Endothelial cell of umbilical vein (primary cell): Measurements from ENCODE around the gene ZSWIM5. TPM values are rescaled to one million over a fixed set of nuclear protein-coding genes. Genes with fewer than 3 reads are reported as not detected.

Experiments
- BruUV-seq: library from RNA; stranded (reverse); fragments of 400-500 nt; replicated peaks from 2 replicates; lab custom pipeline; 2021; lab: Mats Ljungman, UMichigan
- CTCF ChIA-PET: fragments of 300-600, 350-600 bp; sonication (Branson Sonifier 250); formaldehyde crosslinking; loops from one replicate; lab custom pipeline; 2021; ENCODE audit warnings: antibody characterized with exemption, inconsistent platforms; lab: Charles Lee
- POLR2A ChIA-PET: fragments of 300-600, 350-600 bp; sonication (Branson Sonifier 250); formaldehyde crosslinking; loops from one replicate; lab custom pipeline; 2021; ENCODE audit warnings: antibody characterized with exemption, inconsistent platforms; lab: Charles Lee
- DNase-seq: peaks from one replicate; pipeline ENCODE4 v3.0.0-alpha.2; 2011; ENCODE audit warnings: low read depth, low spot score
- FAIRE-seq: peaks from 2 replicates; lab custom pipeline; 2011; peaks lifted over from hg19 to GRCh38; lab: Jason Lieb, UNC
- H2AFZ ChIP-seq: 2 replicates; pipeline ENCODE4 v1.6.0; 2012; ENCODE audit warnings: low read depth, low read length, control low read depth, inconsistent platforms
- H3K27ac ChIP-seq: 2 replicates; pipeline ENCODE4 v1.5.1; 2011; ENCODE audit warnings: low read depth, mild to moderate bottlenecking, control low read depth, low read length, moderate library complexity; ENCODE audit not compliant: insufficient read depth
- H3K27me3 ChIP-seq, 2 experiments: 2 replicates each; pipeline versions ENCODE4 v1.6.0 to v1.6.1; 2011; ENCODE audit warnings: low read length in 2 of 2, mixed read lengths in 1 of 2; ENCODE audit not compliant: control insufficient read depth in 2 of 2, insufficient read depth in 2 of 2
- H3K36me3 ChIP-seq, 2 experiments: 2 replicates in 1 of 2; 3 replicates in 1 of 2; pipeline ENCODE4 v1.5.1; 2011; ENCODE audit warnings: low read length in 2 of 2, mild to moderate bottlenecking in 1 of 2, moderate library complexity in 1 of 2; ENCODE audit not compliant: control insufficient read depth in 2 of 2, insufficient read depth in 2 of 2; ENCODE audit errors: extremely low read depth in 1 of 2
- H3K4me1 ChIP-seq: 3 replicates; pipeline ENCODE4 v1.5.1; 2011; ENCODE audit warnings: mild to moderate bottlenecking, low read length; ENCODE audit not compliant: control insufficient read depth, insufficient read depth; ENCODE audit errors: extremely low read depth
- H3K4me2 ChIP-seq: 2 replicates; pipeline ENCODE4 v1.6.1; 2011; ENCODE audit warnings: low read length, control low read depth, mixed read lengths; ENCODE audit not compliant: insufficient read depth
- H3K4me3 ChIP-seq, 3 experiments: fragments of 200-600 bp in 1 of 3; sonication (generic), shearing (Covaris generic) in 1 of 3; replicated peaks in 1 of 3; 2 replicates each; pipeline ENCODE4 v1.5.1; 2011 to 2016; ENCODE audit warnings: control low read depth in 3 of 3, low read length in 3 of 3, mild to moderate bottlenecking in 2 of 3, inconsistent platforms in 1 of 3, low read depth in 1 of 3, moderate library complexity in 1 of 3; ENCODE audit not compliant: insufficient read depth in 1 of 3
- H3K79me2 ChIP-seq: 2 replicates; pipeline ENCODE4 v1.6.0; 2012; ENCODE audit warnings: low read length, inconsistent platforms; ENCODE audit not compliant: control insufficient read depth, insufficient read depth
- H3K9ac ChIP-seq: replicated peaks from 2 replicates; pipeline ENCODE3; 2011; ENCODE audit warnings: low read length, control low read depth; ENCODE audit not compliant: insufficient read depth; ENCODE audit errors: extremely low read depth
- H3K9me1 ChIP-seq: replicated peaks from 3 replicates; pipeline ENCODE4 v1.6.0; 2011; ENCODE audit warnings: mild to moderate bottlenecking, low read length; ENCODE audit not compliant: control insufficient read depth, insufficient read depth; ENCODE audit errors: extremely low read depth
- H3K9me3 ChIP-seq: replicated peaks from 2 replicates; pipeline ENCODE4 v1.5.1; 2012; ENCODE audit warnings: low read length, inconsistent platforms; ENCODE audit not compliant: control insufficient read depth, insufficient read depth
- H4K20me1 ChIP-seq: replicated peaks from 2 replicates; pipeline ENCODE3; 2011; ENCODE audit warnings: mild to moderate bottlenecking, low read length; ENCODE audit not compliant: control insufficient read depth, insufficient read depth; ENCODE audit errors: extremely low read depth
- EZH2 ChIP-seq: IDR thresholded peaks from 2 replicates; pipeline ENCODE4 v1.6.1; 2012; ENCODE audit warnings: borderline replicate concordance, low read depth, mild to moderate bottlenecking, moderate library complexity, low read length, inconsistent platforms; ENCODE audit not compliant: severe bottlenecking
- FOS ChIP-seq: IDR thresholded peaks from 2 replicates; pipeline ENCODE4 v1.6.1; 2011; ENCODE audit warnings: mild to moderate bottlenecking, low read length, moderate library complexity, borderline replicate concordance; ENCODE audit not compliant: insufficient read depth
- GATA2 ChIP-seq: IDR thresholded peaks from 2 replicates; pipeline ENCODE4 v1.7.0; 2011; ENCODE audit warnings: low read depth, mild to moderate bottlenecking, moderate library complexity, mixed read lengths, low read length; ENCODE audit not compliant: insufficient read length, insufficient read depth
- JUN ChIP-seq: IDR thresholded peaks from 2 replicates; pipeline ENCODE4 v1.6.1; 2011; ENCODE audit warnings: borderline replicate concordance, low read depth; ENCODE audit not compliant: insufficient read length, insufficient read depth
- MYC ChIP-seq: IDR thresholded peaks from one replicate; pipeline ENCODE4 v1.6.1; 2011; ENCODE audit warnings: mild to moderate bottlenecking, low read depth, low read length
- POLR2A ChIP-seq: IDR thresholded peaks from 2 replicates; pipeline ENCODE4 v1.6.1; 2012; ENCODE audit warnings: low read depth, mild to moderate bottlenecking, control low read depth, low read length
- POLR2AphosphoS5 ChIP-seq: IDR thresholded peaks from 2 replicates; pipeline ENCODE4 v1.6.1; 2012; ENCODE audit warnings: low read depth, mild to moderate bottlenecking, control low read depth, low read length, moderate library complexity; ENCODE audit not compliant: insufficient read depth
- dilution Hi-C: fragments of 300-500 bp; cut with MboI; formaldehyde crosslinking; loops from one replicate; pipeline ENCODE4 v1.15.0; 2019; ENCODE audit warnings: low sequenced_read_pairs; ENCODE audit not compliant: extremely low pct_ligation_motif_present
- intact Hi-C: fragments of 100-400 bp; cut with micrococcal nuclease; formaldehyde crosslinking; loops from one replicate; pipeline ENCODE4 v1.10.0; 2022
- polyA plus RNA-seq, 4 experiments: library from polyadenylated mRNA; depleted of rRNA in 3 of 4; stranded (reverse) in 3 of 4; unstranded in 1 of 4; fragments of >200 nt; gene quantifications; 2 replicates each; pipeline versions ENCODE4 v1.2.1 to v1.2.3, GENCODE V29; 2011 to 2012; ENCODE audit warnings: missing spikeins in 1 of 4
- total RNA-seq: library from RNA; stranded (reverse); gene quantifications from 2 replicates; pipeline ENCODE4 v1.2.3, GENCODE V29; 2021
- TF ChIP-seq, protein P1 (sequence below), 2 donors: IDR thresholded peaks; 1 replicate in 1 of 2; 2 replicates in 1 of 2; pipeline ENCODE4 v1.5.1; 2011; ENCODE audit warnings: low read length in 2 of 2, mild to moderate bottlenecking in 2 of 2, moderate library complexity in 2 of 2, control low read depth in 1 of 2, inconsistent platforms in 1 of 2, low read depth in 1 of 2; ENCODE audit not compliant: insufficient read depth in 1 of 2; ENCODE audit errors: extremely low read depth in 1 of 2
- TF ChIP-seq, protein P2 (sequence below): IDR thresholded peaks from 2 replicates; pipeline ENCODE4 v1.6.1; 2011; ENCODE audit not compliant: insufficient read depth, insufficient read length

The ZSWIM5 gene
- total and polyA plus RNA-seq, 2 donors (not counting 3 experiments of a cell fraction or from before 2014, with no cell fraction given), result 1.6 to 4.3 TPM

- TF ChIP-seq FOS, result no peak
- TF ChIP-seq, protein P1, sequence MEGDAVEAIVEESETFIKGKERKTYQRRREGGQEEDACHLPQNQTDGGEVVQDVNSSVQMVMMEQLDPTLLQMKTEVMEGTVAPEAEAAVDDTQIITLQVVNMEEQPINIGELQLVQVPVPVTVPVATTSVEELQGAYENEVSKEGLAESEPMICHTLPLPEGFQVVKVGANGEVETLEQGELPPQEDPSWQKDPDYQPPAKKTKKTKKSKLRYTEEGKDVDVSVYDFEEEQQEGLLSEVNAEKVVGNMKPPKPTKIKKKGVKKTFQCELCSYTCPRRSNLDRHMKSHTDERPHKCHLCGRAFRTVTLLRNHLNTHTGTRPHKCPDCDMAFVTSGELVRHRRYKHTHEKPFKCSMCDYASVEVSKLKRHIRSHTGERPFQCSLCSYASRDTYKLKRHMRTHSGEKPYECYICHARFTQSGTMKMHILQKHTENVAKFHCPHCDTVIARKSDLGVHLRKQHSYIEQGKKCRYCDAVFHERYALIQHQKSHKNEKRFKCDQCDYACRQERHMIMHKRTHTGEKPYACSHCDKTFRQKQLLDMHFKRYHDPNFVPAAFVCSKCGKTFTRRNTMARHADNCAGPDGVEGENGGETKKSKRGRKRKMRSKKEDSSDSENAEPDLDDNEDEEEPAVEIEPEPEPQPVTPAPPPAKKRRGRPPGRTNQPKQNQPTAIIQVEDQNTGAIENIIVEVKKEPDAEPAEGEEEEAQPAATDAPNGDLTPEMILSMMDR (IDR thresholded peaks at IDR 0.05; ENCODE audit: extremely low read depth in 1 of 2, insufficient read depth in 1 of 2, low read depth in 1 of 2, low read length in 2 of 2), result no peak
- TF ChIP-seq, protein P2, sequence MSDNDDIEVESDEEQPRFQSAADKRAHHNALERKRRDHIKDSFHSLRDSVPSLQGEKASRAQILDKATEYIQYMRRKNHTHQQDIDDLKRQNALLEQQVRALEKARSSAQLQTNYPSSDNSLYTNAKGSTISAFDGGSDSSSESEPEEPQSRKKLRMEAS, result no peak
- no peak for TF ChIP-seq JUN
- TF ChIP-seq POLR2AphosphoS5, result no peak
- TF ChIP-seq GATA2, result no peak
- no peak for TF ChIP-seq POLR2A
- no peak for TF ChIP-seq MYC
- TF ChIP-seq EZH2, result no peak
- Histone ChIP-seq H3K9me1 (no peaks in the 10 kb centered on the region), H3K4me2 (no peak overlapping the region), H3K4me1 (peaks cover 14% of the 10 kb centered on the region), H2AFZ (no peak overlapping the region), H3K36me3 (no peaks in the 10 kb centered on the region), H3K27me3 (no peaks in the 10 kb centered on the region), H3K4me3 (no peak overlapping the region), H4K20me1 (no peaks in the 10 kb centered on the region), H3K79me2 (no peaks in the 10 kb centered on the region), H3K9me3 (peaks cover 2% of the 10 kb centered on the region), H3K9ac (no peak overlapping the region), H3K27ac (no peak overlapping the region)
- dilution Hi-C loops (no loop called here), intact Hi-C loops (no loop called here)
- DNase-seq (no peak), FAIRE-seq (no peak)
- CTCF ChIA-PET, result interaction anchor here (2.7 kb wide), 1 partner anchor 38 kb away, joined by 7 read pairs; no protein-coding TSS in a partner anchor
- POLR2A ChIA-PET, result no interaction called here
- no TSS peak for BruUV-seq
Observed at GRCh38 chr1:45244660-45245059, 38.3 kb upstream of the ZSWIM5 start.
